T-helper 9 cell (primary cell): ENCODE results near the gene SLC6A8.
A peak's percentile ranks its signal among the peaks of the same experiment; 100 is the strongest.

Source experiments
- DNase-seq: peaks from one replicate; pipeline ENCODE4 v3.0.0-alpha.2; 2020

The SLC6A8 gene

GRCh38 chrX:153648358-153649177, 39.2 kb upstream of the SLC6A8 start:
- no peak for DNase-seq

GRCh38 chrX:153649178-153649914, 38.4 kb upstream of the SLC6A8 start:
- DNase-seq: no peak

GRCh38 chrX:153649915-153650782, 37.6 kb upstream of the SLC6A8 start:
- DNase-seq: no peak

- DNase-seq: no peak
Observed at GRCh38 chrX:153650959-153651358, 36.8 kb upstream of the SLC6A8 start.

- no peak for DNase-seq
Observed at GRCh38 chrX:153651540-153652079, 36.1 kb upstream of the SLC6A8 start.

- DNase-seq: no peak
Observed at GRCh38 chrX:153653556-153653955, 34.2 kb upstream of the SLC6A8 start.

- DNase-seq: no peak
Observed at GRCh38 chrX:153657161-153657560, 30.6 kb upstream of the SLC6A8 start.

GRCh38 chrX:153659268-153659667, 28.5 kb upstream of the SLC6A8 start:
- no peak for DNase-seq

- DNase-seq: peak; percentile 53
Observed at GRCh38 chrX:153662266-153662665, 25.5 kb upstream of the SLC6A8 start.

GRCh38 chrX:153665726-153666306, 21.9 kb upstream of the SLC6A8 start:
- DNase-seq: no peak

GRCh38 chrX:153667281-153667955, 20.3 kb upstream of the SLC6A8 start:
- no peak for DNase-seq

GRCh38 chrX:153667956-153668396, 19.8 kb upstream of the SLC6A8 start:
- peak; percentile 75 for DNase-seq

- DNase-seq: no peak
Observed at GRCh38 chrX:153668423-153669173, 19.1 kb upstream of the SLC6A8 start.

GRCh38 chrX:153669174-153669890, 18.4 kb upstream of the SLC6A8 start:
- DNase-seq: peak; percentile 51

- DNase-seq: no peak
Observed at GRCh38 chrX:153669901-153670731, 17.6 kb upstream of the SLC6A8 start.

GRCh38 chrX:153670748-153671588, 16.8 kb upstream of the SLC6A8 start:
- no peak for DNase-seq

GRCh38 chrX:153671589-153672530, 15.9 kb upstream of the SLC6A8 start:
- no peak for DNase-seq
